ENCODE results near the gene CD84.
"Not testable (repeated sequence)": the region's sequence is repeated elsewhere in the genome, so short reads cannot be mapped to it uniquely, and the experiment has no call there.

CD84 gene

DNA sequence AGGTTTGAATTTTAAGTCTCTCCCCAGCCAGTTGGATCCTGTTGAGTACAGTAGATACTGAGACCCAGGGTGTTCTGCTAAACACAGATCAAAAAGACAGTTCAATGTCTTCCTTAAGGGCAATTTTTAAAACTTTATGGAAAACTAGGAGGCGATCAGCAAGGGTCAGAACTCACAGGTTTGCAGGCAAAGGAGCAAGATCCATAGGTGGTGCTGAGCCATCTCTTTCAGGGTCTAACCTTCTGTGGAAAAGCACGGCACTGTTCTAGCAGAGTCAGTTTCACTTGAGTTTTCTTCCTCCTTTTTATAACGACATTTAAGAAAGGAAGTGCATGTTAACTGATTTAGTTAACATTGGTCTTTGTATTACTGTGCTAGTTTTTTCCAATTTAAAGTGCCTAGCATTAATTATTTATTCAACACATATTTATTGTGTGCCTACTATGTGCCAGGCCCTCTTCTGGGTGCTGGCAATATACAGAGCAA is at the start of gene CD84:
Gene CD84, minus strand, starts transcription at position 281 of the 486 bp plus-strand sequence. Its CDS starts 59 bp downstream, at position 222.
- DNase-seq (ENCODE audit: low read depth, low spot score) = no peak

GRCh38 chr1:160628799-160629263 is 49.5 kb upstream of the CD84 start:
- DNase-seq (ENCODE audit: low read depth, low spot score) = no peak

DNA sequence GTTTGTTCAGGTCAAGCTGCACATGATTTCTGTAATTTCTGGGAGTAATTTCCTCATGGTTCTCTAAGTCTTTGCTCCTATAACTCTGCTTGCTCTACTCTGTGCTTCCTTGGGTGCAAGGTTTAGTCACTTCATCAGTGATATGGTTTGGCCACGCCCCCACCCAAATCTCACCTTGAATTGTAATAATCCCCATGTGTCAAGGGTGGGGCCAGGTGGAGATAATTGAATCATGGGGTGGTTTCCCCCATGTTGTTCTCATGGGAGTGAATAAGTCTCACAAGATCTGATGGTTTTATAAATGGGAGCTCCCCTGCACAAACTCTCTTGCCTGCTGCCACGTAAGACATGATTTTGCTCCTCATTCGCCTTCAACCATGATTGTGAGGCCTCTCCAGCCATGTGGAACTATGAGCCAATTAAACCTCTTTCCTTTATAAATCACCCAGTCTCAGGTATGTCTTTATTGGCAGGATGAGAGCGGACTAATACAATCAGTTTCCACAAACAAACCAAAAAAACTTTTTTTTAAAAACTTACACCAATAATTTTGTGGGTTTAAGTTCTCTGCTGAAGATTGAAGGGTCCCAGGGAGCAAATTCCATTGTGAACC is 48.5 kb upstream of the CD84 start:
- DNase-seq (ENCODE audit: low read depth, low spot score) = not testable (repeated sequence)

- no peak for DNase-seq (ENCODE audit: low read depth, low spot score)
These were observed 47.4 kb upstream of the CD84 start for GRCh38 chr1:160626509-160627342.

DNA sequence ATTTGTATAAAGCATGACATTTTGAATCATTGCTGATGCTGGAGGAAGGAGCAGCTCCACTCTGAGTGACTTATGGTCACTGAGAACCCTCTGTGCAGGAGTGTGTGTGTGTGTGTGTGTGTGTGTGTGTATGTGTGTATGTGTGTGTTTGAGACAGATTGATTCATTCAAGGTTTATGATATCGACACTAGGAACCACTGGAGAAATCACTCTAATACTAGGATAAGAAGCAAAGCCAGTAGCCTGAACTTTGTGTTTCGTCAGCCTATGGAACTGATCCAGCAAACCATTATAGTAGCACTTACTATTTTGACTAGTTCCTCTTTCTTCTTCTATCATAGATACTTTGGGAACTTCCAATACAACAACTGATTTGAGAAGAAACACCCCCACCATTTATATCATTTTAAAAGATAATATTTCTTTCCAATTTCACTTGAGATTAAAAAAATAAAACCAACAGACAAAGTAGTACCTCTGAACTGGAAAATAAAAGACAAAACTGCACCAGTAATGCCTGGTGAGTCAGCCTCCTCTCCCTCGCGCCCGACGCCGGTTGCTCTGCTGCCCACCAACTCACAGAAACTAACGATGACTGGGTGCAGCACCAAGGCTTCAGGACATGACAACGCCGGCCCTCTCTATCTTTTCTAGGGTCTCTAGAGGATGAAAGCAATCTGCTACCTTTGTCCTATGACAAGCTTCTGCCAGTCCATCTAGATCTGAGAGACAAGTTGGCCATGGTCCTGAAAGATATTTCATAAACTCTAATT is 46.6 kb upstream of the CD84 start:
- no peak for DNase-seq (ENCODE audit: low read depth, low spot score)

- DNase-seq (ENCODE audit: low read depth, low spot score) = no peak
These were observed 46.0 kb upstream of the CD84 start for GRCh38 chr1:160625321-160625720.

DNA sequence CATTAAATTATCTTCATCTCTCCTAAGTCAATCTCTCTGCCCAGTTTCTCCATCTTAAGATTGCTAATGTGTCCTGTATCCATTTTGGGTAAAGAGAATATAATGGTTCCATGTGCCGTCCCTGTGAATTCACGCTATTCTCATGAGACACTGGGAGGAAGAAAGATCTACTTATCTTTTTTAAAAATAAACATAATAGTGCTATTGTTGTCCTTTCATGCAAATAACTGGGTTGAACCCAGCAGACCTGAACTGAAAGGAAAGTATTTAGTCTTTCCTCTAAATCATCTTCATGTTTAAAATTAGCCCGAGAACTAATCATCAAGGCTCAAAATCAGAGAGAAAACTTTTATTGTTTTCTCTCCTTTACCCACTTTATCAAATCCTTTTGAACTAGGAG is 45.2 kb upstream of the CD84 start:
- no peak for DNase-seq (ENCODE audit: low read depth, low spot score)

DNA sequence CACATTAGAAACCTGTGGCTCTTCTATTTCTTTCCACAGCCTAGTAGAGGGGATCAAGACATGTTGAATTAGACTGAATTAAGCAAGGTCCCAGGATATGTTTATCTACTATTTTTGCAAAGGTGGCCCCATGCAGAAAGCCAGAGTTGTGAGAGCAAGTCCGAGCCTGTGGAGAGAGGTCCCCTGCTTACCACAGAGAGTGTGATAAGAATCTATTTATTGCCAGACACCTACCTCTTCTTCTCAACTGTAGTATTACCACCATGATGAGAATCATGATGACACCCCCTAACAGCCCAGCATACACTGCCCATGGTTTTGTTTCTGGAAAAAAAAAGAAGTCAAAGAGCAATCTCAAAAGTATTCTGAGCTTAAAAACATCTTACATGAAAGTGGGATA is 44.6 kb upstream of the CD84 start:
- DNase-seq (ENCODE audit: low read depth, low spot score) = no peak

- DNase-seq (ENCODE audit: low read depth, low spot score) = no peak
These were observed 43.9 kb upstream of the CD84 start for GRCh38 chr1:160623227-160623633.

- DNase-seq (ENCODE audit: low read depth, low spot score) = no peak
These were observed 43.4 kb upstream of the CD84 start for GRCh38 chr1:160622501-160623226.

DNA sequence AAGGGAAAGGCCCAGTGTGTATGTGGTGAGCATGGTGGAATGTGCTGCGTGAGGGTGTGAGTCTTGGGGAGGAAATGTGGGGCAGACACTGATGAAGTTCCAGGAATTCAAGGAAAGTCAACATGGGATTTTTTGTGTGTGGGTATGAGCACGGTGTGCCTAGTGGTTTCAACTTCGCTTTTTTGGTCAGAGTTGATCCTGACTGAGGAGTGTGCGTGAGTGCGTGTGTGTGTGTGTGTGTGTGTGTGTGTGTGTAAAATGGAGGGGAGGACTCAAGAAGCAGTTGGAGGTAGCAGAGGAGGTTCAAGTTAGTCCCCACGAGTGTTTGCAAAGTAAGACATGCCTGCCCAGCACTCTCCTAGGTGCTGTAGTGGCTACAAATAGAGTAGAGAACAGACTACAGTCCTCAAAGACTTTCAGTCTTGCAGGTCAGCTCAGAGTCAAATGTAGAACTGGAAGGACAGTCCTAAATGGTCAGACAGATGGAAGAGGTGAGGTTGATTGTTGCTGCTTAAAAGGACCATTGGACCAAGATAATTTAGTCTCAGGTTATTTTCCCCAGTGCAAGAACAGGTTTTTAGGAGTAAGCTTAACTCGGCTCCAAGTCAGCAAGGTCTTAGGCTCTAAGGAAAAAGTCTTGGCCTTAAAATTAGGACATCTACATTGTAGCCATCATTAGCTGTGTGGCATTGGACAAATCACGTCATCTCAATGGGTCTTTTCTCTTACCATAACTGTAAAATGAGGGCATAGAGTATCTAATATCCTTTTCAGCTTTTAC is 42.5 kb upstream of the CD84 start:
- DNase-seq (ENCODE audit: low read depth, low spot score) = no peak

DNA sequence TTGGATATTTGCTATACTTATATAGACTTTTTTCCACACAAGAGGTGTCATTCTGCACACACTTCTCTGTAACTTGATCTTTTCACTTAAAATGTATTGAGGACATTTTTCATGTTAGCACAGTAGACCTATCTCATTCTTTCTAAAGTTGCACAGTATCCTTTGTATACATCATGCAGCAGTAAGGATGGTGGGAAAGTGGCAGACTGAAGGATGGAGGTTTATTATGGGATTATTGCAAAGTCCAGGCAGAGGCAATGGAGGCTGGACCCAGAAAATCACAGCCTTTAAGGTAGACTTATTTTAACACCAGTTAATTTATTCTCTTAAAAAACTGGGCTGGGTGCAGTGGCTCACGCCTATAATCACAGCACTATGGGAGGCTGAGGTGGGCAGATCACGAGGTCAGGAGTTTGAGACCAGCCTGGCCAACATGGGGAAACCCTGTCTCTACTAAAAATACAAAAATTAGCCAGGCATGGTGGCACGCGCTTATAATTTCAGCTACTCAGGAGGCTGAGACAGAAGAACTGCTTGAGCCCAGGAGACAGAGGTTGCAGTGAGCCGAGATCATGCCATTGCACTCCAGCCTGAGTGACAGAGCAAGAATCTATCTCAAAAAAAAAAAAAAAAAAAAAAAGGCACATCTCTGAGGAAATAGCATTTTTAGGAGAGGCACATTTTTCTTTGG is 41.8 kb upstream of the CD84 start:
- DNase-seq (ENCODE audit: low read depth, low spot score) = no peak

DNA sequence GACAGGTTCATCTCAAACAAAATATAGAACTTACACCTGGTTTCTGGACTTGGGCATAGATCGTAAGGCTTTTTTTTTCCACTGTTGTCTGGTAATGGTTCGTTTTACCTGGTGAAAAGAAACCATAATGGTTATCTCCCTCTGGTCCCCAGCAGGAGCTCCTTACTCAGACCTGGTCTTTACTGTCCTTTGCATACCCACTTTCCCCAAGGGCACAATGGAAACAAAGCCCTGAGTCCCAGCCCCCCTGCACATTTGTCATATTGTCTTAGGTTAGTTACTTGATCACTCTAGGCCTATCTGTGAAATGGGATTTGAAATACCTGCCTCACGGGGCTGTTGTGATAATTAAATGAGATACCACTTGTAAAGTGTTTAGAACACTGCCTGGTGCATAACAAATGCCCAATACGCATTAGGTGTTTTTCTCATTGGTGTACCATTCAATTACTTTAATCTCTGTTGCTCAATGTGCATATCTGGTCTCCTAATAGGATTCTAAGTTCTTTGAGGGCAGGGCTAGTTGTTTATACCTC is 40.5 kb upstream of the CD84 start:
- DNase-seq (ENCODE audit: low read depth, low spot score) = no peak

- no peak for DNase-seq (ENCODE audit: low read depth, low spot score)
These were observed 39.5 kb upstream of the CD84 start for GRCh38 chr1:160618763-160619274.

DNA sequence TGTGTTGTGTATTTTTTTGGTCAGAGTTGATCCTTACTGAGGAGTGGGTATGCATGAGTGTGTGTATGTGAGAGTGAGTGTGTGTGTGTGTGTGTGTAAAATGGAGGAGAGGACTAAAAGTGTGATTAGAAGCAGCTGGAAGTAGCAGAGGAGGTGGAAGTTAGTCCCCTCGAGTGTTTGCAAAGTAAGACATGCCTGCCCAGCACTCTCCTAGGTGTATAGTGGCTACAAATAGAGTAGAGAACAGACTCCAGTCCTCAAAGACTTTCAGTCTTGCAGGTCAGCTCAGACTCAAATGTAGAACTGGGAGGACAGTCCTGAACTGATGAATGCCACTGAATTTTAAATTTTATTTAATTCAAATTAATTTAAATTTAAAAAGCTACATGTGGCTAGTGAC is 39.0 kb upstream of the CD84 start:
- no peak for DNase-seq (ENCODE audit: low read depth, low spot score)

- no peak for DNase-seq (ENCODE audit: low read depth, low spot score)
These were observed 36.4 kb upstream of the CD84 start for GRCh38 chr1:160615660-160616059.

DNA sequence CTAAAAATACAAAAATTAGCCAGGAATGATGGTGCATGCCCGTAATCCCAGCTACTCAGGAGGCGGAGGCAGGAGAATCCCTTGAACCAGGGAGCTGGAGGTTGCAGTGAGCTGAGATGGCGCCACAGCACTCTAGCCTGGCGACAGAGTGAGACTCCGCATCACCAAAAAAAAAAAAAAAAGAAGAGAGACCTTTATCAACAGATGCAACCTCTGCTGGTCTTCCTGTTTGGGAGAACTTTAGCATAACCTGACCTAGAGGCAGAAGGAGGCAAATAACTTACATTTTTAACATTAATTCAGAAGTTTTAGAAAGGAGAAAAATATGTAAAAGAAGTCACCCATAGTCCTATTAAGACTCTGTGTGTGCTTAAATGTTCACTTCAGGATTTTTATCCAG is 35.1 kb upstream of the CD84 start:
- no peak for DNase-seq (ENCODE audit: low read depth, low spot score)

- no peak for DNase-seq (ENCODE audit: low read depth, low spot score)
These were observed 33.4 kb upstream of the CD84 start for GRCh38 chr1:160612613-160613218.

DNA sequence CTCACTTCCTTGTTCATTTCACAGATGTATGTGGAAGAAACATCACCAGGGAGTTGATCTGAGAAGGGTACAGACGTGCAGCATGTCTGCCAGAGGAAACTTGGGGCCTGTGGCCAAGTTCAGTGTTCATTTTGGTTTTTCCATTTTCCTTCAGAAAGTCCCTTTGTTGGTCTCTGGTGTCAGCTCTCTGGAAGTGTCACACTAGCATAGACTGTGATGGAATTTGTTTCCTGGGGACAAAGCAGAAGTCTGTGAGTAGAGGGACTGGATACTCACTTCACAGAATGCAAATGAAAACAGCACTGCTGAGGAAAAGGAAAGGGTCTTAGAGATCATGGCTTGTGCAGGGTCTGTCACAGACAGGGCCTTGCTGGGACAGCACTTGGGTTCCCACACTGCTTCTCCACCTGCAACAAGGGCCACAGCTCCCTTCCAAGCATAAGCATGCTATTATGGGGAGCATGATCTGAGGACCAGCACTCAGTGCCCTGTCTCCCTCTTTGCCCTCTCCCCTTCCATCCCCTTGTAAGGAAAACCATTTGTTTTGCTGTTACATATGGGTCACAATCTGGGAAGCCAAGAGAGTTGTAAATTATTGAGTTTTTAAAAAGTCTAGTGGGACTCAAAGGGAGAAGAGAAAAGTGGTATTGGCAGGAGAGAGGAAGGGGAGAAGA is 31.4 kb upstream of the CD84 start:
- DNase-seq (ENCODE audit: low read depth, low spot score) = no peak
